DMS79 (cell line): ENCODE measurements around the gene P2RX7.

Source experiments
- DNase-seq: peaks from one replicate; lab custom pipeline; 2025; lab: John Stamatoyannopoulos, UW

P2RX7 gene

GRCh38 chr12:121132601-121133481 is at the start of gene P2RX7:
Gene P2RX7, plus strand, starts transcription at chr12:121132876. Its CDS starts 95 bp downstream, at chr12:121132971.
- DNase-seq: peak; percentile 82

- no peak for DNase-seq
Observed at GRCh38 chr12:121084229-121084628, 48.4 kb upstream of the P2RX7 start.

DNA sequence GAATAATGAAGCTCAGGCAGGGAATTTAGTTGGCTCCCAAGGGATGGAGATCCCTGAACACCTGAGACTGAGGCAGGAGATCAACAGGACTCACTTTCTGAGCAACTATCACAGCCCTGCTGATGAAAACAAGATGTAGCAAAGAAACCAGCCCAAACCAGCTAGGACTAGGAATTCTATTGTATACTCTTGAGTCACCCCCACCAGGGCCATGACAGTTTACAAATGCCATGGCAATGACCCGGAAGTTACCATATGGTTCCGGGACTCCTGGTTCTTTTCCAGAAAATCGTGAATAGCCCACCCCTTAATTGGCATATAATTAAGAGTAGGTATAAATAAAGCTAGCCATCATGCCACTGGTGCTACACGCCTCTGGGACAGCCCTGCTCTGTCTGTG is 47.6 kb upstream of the P2RX7 start:
- no peak for DNase-seq

DNA sequence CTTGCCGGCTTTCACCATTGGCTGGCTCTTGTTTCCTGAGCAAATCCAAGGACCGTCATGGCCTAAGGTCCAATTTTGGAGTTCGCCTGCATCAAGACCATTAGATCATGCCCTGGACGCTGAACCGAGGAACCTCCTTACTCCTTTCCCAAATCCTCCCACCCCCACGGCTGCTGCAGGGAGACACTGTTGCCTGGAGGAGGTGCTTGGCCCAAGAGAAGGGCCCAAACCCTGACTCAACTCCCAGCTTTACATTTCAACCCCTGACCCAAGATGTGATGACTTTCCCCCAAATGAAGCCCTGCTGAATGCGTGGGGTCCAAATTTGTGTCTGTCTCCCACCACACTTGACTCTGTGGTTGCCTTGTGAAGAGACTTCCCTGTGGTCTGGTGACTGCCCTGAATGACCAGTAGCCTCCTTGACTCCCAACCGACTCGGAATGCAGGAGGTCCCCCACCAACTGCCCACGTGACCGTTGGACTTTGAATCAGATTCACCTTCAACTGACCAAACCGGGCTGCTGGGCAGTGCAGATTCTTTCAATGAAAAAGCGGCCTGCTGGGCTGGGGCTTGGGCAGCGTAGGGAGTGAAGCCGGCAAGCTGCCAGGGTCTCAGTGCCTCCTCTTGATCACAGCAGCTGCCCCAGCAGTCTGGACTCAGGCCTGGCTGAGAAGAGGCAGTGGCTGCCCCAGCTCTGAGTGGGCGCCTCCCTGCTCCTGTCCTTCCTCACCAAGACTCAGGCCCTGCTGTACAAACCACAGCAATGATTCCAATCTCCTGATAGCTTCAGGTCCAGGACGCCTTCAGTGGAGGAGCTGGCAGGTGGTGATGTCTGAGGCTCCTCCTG is 46.9 kb upstream of the P2RX7 start:
- no peak for DNase-seq

DNA sequence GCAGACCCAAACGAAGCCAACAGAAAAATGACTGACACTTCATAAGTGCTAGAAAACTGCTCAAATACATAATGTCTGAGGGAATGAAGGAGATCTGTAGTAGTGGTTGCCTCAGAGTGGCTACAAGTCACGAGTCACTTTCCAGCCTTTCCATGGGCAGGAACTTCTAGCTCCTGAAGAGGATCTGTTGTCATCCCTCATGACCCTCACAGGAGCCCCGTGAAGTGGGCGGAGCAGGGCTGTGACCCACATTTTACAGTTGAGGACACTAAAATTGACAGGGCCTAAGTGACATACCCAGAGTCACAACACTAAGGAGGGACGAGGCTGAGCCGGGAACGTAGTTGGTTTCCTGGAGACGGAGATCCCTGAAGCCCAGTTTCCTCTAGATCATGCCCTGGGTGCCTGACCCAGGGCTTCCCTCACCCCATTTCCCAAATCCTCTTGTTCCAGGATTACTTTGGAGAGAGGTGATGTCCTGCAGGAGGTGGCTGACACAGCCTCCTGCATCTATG is 45.8 kb upstream of the P2RX7 start:
- no peak for DNase-seq

GRCh38 chr12:121087467-121088194 is 45.0 kb upstream of the P2RX7 start:
- no peak for DNase-seq

- DNase-seq: no peak
Observed at GRCh38 chr12:121088195-121088585, 44.5 kb upstream of the P2RX7 start.

- no peak for DNase-seq
Observed at GRCh38 chr12:121089031-121089812, 43.5 kb upstream of the P2RX7 start.

GRCh38 chr12:121089813-121090430 is 42.8 kb upstream of the P2RX7 start:
- no peak for DNase-seq

DNA sequence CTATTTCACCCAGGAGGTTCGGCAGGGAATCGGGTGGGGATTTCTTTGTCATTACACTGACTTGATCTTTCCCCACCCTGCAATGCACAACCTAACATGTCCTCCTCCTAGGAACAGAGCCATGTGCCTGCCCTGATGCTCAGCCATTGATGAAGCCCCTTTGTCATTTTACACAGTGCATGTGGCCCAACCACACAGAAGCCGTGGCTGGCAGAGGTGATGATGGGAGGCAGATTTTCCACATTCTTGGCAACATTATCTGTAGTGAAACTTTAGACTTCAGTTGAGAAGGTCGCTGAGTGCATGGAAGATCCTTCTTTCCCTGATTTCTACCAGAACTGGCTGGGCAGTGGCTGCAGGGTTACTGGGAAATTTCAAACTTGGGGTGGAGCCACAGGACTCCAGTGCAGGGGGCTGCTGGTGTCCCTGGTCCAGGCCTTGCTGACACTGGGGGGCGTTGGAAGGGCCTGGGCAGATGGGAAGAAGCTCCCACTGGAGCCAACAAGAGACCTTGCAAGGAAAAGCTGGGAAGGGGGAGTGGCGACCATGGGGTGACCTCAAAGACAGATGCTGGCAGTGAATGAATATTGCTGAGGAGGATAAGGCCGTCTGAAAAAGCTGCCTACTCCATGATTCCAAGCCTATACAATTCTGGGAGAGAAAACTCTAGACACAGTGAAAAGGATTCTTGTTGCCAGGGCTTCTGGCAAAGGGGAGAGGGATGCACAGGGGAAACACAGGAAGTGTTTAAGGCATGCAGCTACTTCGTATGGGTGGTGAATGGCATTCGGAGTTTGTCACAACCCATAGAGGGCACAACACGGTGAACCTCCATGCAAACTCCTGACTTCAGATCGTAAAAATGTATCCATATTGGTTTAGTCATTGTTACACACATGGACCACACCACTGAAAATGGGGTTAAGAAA is 41.8 kb upstream of the P2RX7 start:
- no peak for DNase-seq

DNA sequence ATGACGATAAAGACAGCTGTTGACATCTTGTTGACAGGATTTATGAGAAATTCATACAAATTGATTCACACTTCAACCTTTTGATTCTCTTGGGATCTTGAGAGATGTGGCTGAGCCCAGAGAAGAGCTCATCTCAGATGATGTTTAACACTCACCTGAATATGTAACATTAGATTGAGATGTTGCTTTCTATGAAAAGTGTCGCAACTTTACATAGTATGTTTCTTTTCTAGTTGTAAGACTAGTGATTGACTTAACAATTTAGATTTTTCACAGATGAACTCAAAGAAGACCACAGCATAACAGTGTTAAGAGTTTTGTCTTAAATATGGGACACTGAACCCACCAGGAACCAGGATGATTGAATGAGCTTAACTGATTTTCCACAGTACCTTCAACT is 40.6 kb upstream of the P2RX7 start:
- DNase-seq: no peak

- no peak for DNase-seq
Observed at GRCh38 chr12:121093487-121093891, 39.2 kb upstream of the P2RX7 start.

GRCh38 chr12:121095544-121096198 is 37.0 kb upstream of the P2RX7 start:
- no peak for DNase-seq

GRCh38 chr12:121096199-121096798 is 36.4 kb upstream of the P2RX7 start:
- DNase-seq: no peak

DNA sequence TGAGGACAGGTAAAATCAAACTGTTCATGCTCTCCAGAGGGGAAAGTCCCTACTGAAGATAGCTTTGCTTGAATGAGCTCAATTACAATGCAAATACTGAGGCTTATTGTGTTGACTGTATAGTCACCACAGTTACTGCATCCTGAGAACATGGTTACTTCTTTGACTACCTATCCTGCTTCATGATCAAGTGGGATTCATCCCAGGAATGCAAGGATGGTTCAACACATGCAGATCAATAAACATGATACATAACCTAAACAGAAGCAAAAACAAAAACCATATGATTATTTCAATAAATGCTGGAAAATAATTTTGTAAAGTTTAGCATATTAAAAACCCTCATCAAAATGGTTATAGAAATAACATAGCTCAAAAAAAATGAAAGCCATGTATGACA is 32.9 kb upstream of the P2RX7 start:
- no peak for DNase-seq

GRCh38 chr12:121102307-121102706 is 30.4 kb upstream of the P2RX7 start:
- DNase-seq: no peak

DNA sequence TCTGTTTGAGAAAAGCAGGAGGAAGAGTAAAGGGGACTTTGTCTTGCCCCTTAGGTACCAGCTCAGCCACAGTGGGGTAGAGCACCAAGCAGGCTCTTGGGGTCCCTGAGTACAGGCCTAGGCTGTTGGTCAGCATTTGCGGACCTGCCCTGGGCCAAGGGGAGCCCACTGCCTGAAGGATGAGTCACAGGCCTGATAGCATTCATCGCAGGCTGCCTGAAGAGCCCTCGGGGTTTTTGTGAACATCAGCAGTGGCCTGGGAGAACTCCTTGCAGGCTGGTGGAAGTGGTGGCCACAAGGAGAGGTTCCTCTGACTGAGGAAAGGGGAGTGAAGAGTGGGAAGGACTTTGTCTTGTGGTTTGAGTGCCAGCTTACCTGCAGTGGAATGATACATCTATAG is 25.0 kb upstream of the P2RX7 start:
- DNase-seq: no peak

DNA sequence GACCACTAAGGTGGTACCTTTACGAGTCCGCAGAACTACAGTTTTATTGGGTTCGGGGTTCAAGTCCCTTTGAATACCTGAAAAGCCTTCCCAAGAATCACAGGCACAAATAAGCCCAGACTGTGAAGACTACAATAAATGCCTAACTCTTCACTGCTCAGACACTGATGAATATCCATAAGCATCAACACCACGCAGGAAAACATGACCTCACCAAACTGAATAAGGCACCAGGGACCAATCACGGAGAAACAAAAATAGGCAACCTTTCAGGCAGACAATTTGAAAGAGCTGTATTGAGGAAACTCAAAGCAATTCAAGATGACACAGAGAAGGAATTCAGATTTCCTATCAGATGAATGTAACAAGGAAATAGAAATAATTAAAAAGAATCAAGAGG is 24.2 kb upstream of the P2RX7 start:
- no peak for DNase-seq
